ENCODE results near the gene TRAF3IP1.
A peak's percentile ranks its signal among the peaks of the same experiment; 100 is the strongest.

Gene TRAF3IP1

GRCh38 chr2:238434846-238435751, 114.8 kb downstream of the TRAF3IP1 start:
- Histone ChIP-seq H3K18ac (ENCODE audit: low read length) (no peak overlapping the region), H3K4me2 (ENCODE audit: low read length) (no peak overlapping the region), H3K4me1 (ENCODE audit: control insufficient read depth, low read depth, low read length) (no peaks in the 10 kb centered on the region), H3K27me3 (ENCODE audit: insufficient read depth, low read length, poor library complexity) (no peaks in the 10 kb centered on the region), H4K8ac (ENCODE audit: low read depth, low read length) (no peak overlapping the region), H4K5ac (ENCODE audit: low read length) (no peak overlapping the region), H3K79me1 (ENCODE audit: low read length) (peaks cover 27% of the 10 kb centered on the region), H3K23ac (ENCODE audit: low read length) (no peak overlapping the region), H3K9ac (ENCODE audit: low read length) (no peak overlapping the region), H3K79me2 (ENCODE audit: control insufficient read depth, insufficient read depth, low read length) (peaks cover 28% of the 10 kb centered on the region), H2BK15ac (replicated peaks; ENCODE audit: low read depth) (no peak overlapping the region), H2BK5ac (ENCODE audit: low read length) (no peak overlapping the region), H3K27ac (ENCODE audit: low read depth, low read length) (no peak overlapping the region), H3K56ac (ENCODE audit: low read length) (no peak overlapping the region), H3K4ac (ENCODE audit: low read depth, low read length) (no peak overlapping the region), H3K36me3 (ENCODE audit: control insufficient read depth, insufficient read depth, low read length) (peaks cover 9% of the 10 kb centered on the region), H3K4me3 (ENCODE audit: low read length) (no peak overlapping the region), H2BK120ac (ENCODE audit: low read depth, low read length) (no peak overlapping the region), H2AK5ac (ENCODE audit: low read length) (no peak overlapping the region)
- no peak for DNase-seq
- WGBS (ENCODE audit: extremely low coverage, insufficient coverage, low lambda C conversion rate) = no CpG with 5 or more reads among the region's 24 CpGs

DNA sequence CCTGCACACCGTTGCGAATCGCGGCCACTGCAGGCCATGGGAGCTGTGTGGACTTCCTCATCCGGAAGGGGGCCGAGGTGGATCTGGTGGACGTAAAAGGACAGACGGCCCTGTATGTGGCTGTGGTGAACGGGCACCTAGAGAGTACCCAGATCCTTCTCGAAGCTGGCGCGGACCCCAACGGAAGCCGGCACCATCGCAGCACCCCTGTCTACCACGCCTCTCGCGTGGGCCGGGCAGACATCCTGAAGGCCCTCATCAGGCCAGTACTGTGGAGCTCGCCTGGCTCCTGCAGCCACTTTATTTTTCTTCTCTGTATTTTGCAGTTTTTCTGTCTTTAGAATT, 115.4 kb downstream of the TRAF3IP1 start:
- no peak overlapping the region for H3K9ac ChIP-seq (ENCODE audit: low read length)
- no peak overlapping the region for H3K4me3 ChIP-seq (ENCODE audit: low read length)
- H3K36me3 ChIP-seq (ENCODE audit: control insufficient read depth, insufficient read depth, low read length) = peaks cover 9% of the 10 kb centered on the region
- no peak overlapping the region for H4K5ac ChIP-seq (ENCODE audit: low read length)
- H2AK5ac ChIP-seq (ENCODE audit: low read length) = no peak overlapping the region
- H3K4ac ChIP-seq (ENCODE audit: low read depth, low read length) = no peak overlapping the region
- H3K79me1 ChIP-seq (ENCODE audit: low read length) = peaks cover 29% of the 10 kb centered on the region
- no peak overlapping the region for H3K27ac ChIP-seq (ENCODE audit: low read depth, low read length)
- peaks cover 27% of the 10 kb centered on the region for H3K79me2 ChIP-seq (ENCODE audit: control insufficient read depth, insufficient read depth, low read length)
- H2BK5ac ChIP-seq (ENCODE audit: low read length) = no peak overlapping the region
- H3K4me1 ChIP-seq (ENCODE audit: control insufficient read depth, low read depth, low read length) = no peaks in the 10 kb centered on the region
- H4K8ac ChIP-seq (ENCODE audit: low read depth, low read length) = no peak overlapping the region
- no peaks in the 10 kb centered on the region for H3K27me3 ChIP-seq (ENCODE audit: insufficient read depth, low read length, poor library complexity)
- DNase-seq = no peak
- H3K4me2 ChIP-seq (ENCODE audit: low read length) = no peak overlapping the region
- no peak overlapping the region for H2BK120ac ChIP-seq (ENCODE audit: low read depth, low read length)
- H2BK15ac ChIP-seq (replicated peaks; ENCODE audit: low read depth) = no peak overlapping the region
- WGBS (ENCODE audit: extremely low coverage, insufficient coverage, low lambda C conversion rate) = no CpG with 5 or more reads among the region's 20 CpGs
- H3K56ac ChIP-seq (ENCODE audit: low read length) = no peak overlapping the region
- H3K18ac ChIP-seq (ENCODE audit: low read length) = no peak overlapping the region
- no peak overlapping the region for H3K23ac ChIP-seq (ENCODE audit: low read length)

DNA sequence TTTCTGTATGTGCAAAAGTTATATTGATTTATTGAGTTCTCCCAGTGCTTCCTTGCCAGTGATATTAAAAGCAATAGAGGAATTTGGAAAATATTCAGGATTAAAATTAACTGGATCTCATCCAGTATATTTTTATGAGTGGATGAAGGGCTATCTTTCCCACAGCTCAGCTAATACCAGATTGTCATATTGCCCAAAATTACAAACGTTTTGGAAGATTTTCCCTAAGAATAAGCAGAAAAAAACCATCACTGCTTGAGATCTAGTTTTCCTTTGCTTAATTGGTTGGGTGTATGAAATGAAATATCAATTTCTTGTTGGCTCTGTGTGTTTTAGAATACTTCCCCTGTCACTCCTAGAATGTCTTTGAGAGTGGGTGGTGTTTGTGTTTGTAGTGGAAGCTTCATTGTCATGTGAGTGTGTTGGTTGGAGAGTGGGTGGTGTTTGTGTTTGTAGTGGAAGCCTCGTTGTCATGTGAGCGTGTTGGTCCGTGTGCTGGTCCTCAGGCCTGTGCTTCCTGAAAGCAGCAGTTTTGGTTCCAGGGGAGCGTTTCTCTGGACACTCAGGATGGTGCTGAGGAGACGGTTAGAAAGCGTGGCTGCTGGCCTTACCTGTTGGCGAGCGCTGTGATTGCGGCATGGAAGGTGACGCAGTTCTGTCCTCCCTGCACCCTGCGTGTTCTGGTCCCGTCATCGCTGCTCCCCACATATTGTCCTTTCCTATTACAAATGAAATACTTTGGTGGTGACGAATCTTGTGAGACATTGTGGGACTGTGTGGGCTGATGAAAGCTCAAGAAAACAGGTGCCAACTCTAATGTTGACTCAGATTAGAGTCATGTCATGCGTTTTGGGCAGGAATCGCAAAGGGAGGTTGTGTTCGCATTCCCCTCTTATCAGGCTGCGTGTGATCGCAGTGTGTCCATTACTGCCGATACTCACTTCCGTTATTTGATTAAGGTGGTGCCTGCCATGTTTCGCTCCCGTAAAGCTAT, 118.8 kb downstream of the TRAF3IP1 start:
- no peak overlapping the region for H3K4me3 ChIP-seq (ENCODE audit: low read length)
- no peak overlapping the region for H3K27ac ChIP-seq (ENCODE audit: low read depth, low read length)

DNA sequence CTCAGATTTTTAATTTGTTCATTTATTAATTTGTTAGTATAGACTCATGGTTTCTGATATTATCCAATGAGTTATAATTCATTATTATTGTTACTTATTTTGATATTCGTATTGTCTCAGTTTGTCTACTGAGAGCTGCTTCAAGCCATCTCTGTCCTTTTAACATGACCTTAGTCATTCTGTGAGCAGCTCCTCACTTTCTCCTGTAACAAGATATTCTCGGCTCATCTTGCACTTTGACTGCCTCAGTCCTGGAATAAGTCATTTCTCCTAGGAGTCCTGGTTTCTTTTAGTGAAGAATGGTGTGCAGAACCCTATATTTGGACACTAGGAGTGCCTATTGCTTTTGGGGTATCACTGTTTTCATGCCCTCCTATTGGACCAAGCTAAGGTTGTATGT, 119.6 kb downstream of the TRAF3IP1 start:
- Histone ChIP-seq H3K56ac (ENCODE audit: low read length) (no peak overlapping the region), H3K4me2 (ENCODE audit: low read length) (no peak overlapping the region), H2BK5ac (ENCODE audit: low read length) (no peak overlapping the region), H3K23ac (ENCODE audit: low read length) (no peak overlapping the region), H3K27ac (ENCODE audit: low read depth, low read length) (no peak overlapping the region), H3K4ac (ENCODE audit: low read depth, low read length) (no peak overlapping the region), H3K36me3 (ENCODE audit: control insufficient read depth, insufficient read depth, low read length) (peaks cover 8% of the 10 kb centered on the region), H2BK120ac (ENCODE audit: low read depth, low read length) (no peak overlapping the region), H3K4me3 (ENCODE audit: low read length) (no peak overlapping the region), H3K27me3 (ENCODE audit: insufficient read depth, low read length, poor library complexity) (no peaks in the 10 kb centered on the region), H3K4me1 (ENCODE audit: control insufficient read depth, low read depth, low read length) (no peaks in the 10 kb centered on the region), H3K79me1 (ENCODE audit: low read length) (peaks cover 23% of the 10 kb centered on the region), H2BK15ac (replicated peaks; ENCODE audit: low read depth) (no peak overlapping the region), H3K9ac (ENCODE audit: low read length) (no peak overlapping the region), H2AK5ac (ENCODE audit: low read length) (no peak overlapping the region), H4K5ac (ENCODE audit: low read length) (no peak overlapping the region), H4K8ac (ENCODE audit: low read depth, low read length) (no peak overlapping the region), H3K18ac (ENCODE audit: low read length) (no peak overlapping the region), H3K79me2 (ENCODE audit: control insufficient read depth, insufficient read depth, low read length) (peaks cover 21% of the 10 kb centered on the region)
- no peak for DNase-seq
- WGBS (ENCODE audit: extremely low coverage, insufficient coverage, low lambda C conversion rate) = no CpG with 5 or more reads among the region's 2 CpGs

More for the DNA sequence above, 118.8 kb downstream of the TRAF3IP1 start:
- Histone ChIP-seq H3K9ac (ENCODE audit: low read length) (no peak overlapping the region), H3K36me3 (ENCODE audit: control insufficient read depth, insufficient read depth, low read length) (peaks cover 5% of the 10 kb centered on the region), H2BK5ac (ENCODE audit: low read length) (no peak overlapping the region), H3K4me1 (ENCODE audit: control insufficient read depth, low read depth, low read length) (no peaks in the 10 kb centered on the region), H3K56ac (ENCODE audit: low read length) (no peak overlapping the region), H3K79me1 (ENCODE audit: low read length) (peaks cover 25% of the 10 kb centered on the region), H2BK120ac (ENCODE audit: low read depth, low read length) (no peak overlapping the region), H3K4ac (ENCODE audit: low read depth, low read length) (no peak overlapping the region), H3K4me2 (ENCODE audit: low read length) (no peak overlapping the region), H3K27me3 (ENCODE audit: insufficient read depth, low read length, poor library complexity) (no peaks in the 10 kb centered on the region), H2BK15ac (replicated peaks; ENCODE audit: low read depth) (no peak overlapping the region), H3K23ac (ENCODE audit: low read length) (no peak overlapping the region), H4K5ac (ENCODE audit: low read length) (no peak overlapping the region), H3K18ac (ENCODE audit: low read length) (no peak overlapping the region), H3K79me2 (ENCODE audit: control insufficient read depth, insufficient read depth, low read length) (peaks cover 21% of the 10 kb centered on the region), H2AK5ac (ENCODE audit: low read length) (no peak overlapping the region), H4K8ac (ENCODE audit: low read depth, low read length) (no peak overlapping the region)
- WGBS (ENCODE audit: extremely low coverage, insufficient coverage, low lambda C conversion rate) = no CpG with 5 or more reads among the region's 24 CpGs
- DNase-seq = peak; percentile 28

DNA sequence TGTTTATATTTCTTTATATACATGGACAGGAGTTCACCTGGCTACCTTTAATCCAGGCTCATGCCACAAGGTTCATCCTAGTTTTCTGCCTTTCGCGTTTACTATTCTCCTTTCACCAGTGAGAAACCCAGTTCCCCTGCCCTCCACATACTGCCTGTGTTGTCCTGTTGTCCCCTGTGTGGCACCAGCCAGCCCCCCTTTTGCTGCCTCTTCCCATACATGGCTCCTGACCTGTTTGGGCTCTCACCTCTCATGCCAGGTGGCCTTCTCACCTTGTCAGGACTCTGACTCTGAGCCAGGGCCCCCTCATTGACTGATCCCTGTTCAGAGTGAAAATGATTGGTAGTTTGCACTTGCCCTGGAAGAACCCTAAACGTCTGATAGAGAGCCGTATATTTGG, 120.0 kb downstream of the TRAF3IP1 start:
- no peak for DNase-seq
- WGBS (ENCODE audit: extremely low coverage, insufficient coverage, low lambda C conversion rate) = no CpG with 5 or more reads among the region's 4 CpGs
- H2AK5ac ChIP-seq (ENCODE audit: low read length) = no peak overlapping the region
- H3K4me3 ChIP-seq (ENCODE audit: low read length) = no peak overlapping the region
- H3K79me1 ChIP-seq (ENCODE audit: low read length) = peaks cover 23% of the 10 kb centered on the region
- no peak overlapping the region for H3K56ac ChIP-seq (ENCODE audit: low read length)
- no peak overlapping the region for H2BK120ac ChIP-seq (ENCODE audit: low read depth, low read length)
- no peak overlapping the region for H3K27ac ChIP-seq (ENCODE audit: low read depth, low read length)
- H3K4me1 ChIP-seq (ENCODE audit: control insufficient read depth, low read depth, low read length) = no peaks in the 10 kb centered on the region
- no peak overlapping the region for H3K23ac ChIP-seq (ENCODE audit: low read length)
- H3K18ac ChIP-seq (ENCODE audit: low read length) = no peak overlapping the region
- H3K4me2 ChIP-seq (ENCODE audit: low read length) = no peak overlapping the region
- no peak overlapping the region for H2BK15ac ChIP-seq (replicated peaks; ENCODE audit: low read depth)
- no peak overlapping the region for H4K8ac ChIP-seq (ENCODE audit: low read depth, low read length)
- peaks cover 8% of the 10 kb centered on the region for H3K36me3 ChIP-seq (ENCODE audit: control insufficient read depth, insufficient read depth, low read length)
- H2BK5ac ChIP-seq (ENCODE audit: low read length) = no peak overlapping the region
- peaks cover 21% of the 10 kb centered on the region for H3K79me2 ChIP-seq (ENCODE audit: control insufficient read depth, insufficient read depth, low read length)
- H4K5ac ChIP-seq (ENCODE audit: low read length) = no peak overlapping the region
- H3K27me3 ChIP-seq (ENCODE audit: insufficient read depth, low read length, poor library complexity) = no peaks in the 10 kb centered on the region
- H3K4ac ChIP-seq (ENCODE audit: low read depth, low read length) = no peak overlapping the region
- no peak overlapping the region for H3K9ac ChIP-seq (ENCODE audit: low read length)
